Cerebellar nuclear complex (tissue), 1 donor: ENCODE data around the gene ZNF354C.

ENCODE experiments used
- DNase-seq, 2 experiments: peaks; one replicate each; lab custom pipeline; 2025; lab: John Stamatoyannopoulos, UW

ZNF354C gene

DNA sequence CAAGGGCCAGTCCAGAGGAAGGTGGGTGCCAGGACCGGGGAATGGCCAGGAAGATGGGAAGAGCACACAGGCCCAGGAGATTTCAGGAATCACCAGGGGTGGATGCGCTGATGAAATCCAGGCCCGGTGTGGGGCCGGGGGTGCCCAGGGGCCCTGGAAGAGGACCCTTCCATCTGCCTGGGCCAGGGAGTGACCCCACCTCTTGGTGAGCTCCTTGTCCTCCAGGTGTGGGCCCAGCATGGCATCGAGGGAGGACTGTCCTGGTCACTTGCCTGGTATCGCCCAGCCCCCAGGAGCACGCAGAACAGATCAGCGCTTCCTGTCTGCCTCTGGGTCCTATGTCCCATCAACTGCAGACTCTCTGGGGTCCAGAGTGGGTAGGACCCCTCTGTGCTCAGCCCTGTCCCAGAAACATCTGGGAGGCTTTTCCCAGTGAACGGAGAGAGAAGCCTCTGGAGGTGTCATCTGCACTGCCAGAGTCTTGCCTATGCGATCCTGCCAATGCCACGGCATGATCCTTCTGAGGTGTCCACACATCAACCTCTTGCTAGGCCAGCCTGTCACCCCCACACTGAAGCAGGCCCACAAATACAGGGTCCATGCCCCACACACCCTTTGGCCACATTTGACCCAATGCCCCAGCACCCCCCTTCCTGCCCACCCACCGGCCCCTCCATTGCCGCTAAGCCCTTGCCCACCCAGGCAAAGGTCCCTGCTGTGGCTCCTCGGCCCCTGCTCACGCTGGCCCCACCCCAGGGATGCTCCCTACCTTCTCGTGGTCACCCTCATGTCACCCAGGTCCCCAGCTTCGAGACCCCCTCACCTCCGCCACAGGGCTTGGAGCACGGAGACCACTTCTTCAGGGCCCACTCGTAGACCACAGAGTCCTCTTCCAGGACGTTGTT, 67.2 kb downstream of the ZNF354C start:
- no peak for DNase-seq

DNA sequence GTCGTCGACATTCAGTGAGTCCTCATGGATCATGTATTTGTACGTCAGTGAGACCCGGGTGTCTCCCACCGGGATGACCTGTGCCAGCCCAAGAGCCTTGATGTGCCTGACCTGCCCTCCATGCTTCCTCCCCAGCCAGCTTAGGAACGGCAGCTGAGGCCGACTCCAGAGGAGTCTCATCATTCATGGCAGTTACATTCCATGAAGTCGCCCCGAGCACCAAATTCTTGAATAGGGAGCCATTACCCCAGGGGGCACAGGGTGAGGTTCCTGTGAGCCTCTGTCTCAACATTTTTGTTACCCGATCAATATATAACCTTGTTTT, 67.8 kb downstream of the ZNF354C start:
- DNase-seq = no peak

DNA sequence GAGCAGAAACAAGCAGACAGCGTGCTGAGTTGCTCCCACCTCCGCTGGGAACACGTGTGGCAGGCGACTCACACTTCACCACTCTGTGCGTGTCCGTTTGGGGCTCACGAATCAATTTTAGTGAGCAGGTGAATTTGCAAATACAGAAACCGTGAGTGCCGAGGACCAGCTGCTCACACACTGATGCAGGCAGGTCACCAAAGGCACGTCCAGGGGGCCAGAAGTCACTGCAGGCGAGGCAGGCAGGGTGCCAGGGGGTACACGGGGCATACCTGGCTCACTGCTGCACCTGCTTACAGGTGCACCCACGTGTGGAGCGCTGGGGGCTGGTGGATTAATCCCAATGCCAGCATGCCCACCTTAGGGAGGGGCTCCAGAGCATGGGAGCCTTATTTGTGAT, 68.8 kb downstream of the ZNF354C start:
- DNase-seq = no peak

DNA sequence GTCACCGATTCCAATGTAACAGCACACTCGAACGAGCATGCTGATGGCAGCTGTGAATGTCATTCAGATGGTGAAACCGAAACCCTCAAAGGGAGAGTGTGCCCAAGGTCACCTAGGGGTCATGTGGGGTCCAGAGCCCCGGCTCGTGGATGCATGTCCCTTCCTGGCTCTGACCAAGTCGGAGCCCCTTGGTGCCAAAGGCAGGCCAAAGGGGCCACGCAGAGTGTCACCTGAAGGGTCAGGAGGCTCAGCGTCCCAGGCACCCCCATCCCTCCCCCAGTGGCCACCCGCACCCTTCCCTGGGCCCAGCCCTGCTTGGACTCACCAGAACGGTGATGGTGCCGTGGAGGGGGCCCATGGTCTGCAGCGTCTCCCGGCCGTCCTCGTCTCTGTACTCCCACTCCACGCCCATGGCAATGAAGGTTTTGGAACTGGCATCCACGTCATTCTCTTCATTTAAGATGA, 69.5 kb downstream of the ZNF354C start:
- DNase-seq = no peak

DNA sequence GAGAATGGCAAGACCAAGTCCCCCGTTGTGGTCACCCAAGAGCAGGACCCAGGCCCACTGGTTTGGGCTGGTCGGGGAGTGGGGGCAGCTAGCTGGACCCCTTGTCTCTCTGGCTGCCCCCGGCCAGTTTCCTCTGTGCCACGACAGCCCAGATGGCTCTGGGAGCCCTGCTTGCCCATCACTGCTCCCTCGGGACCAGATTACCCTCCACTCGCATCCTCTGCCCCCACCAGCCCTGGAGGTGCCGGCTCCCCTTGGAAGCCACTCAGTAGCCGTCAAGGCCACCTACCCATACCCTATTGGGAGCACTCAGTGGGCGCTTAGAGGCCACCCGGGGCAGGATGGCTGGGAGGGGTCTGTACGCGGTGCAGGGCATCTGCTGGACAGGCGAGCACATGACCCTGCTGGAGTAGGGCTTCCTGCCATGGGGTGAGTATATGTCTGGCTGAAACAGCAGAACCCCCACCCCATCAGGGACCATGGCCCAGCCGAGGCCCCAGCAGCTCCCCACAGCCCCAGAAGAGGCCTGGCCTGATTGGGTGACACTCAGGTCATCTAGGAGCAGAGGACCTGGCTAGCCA, 70.0 kb downstream of the ZNF354C start:
- DNase-seq = no peak

DNA sequence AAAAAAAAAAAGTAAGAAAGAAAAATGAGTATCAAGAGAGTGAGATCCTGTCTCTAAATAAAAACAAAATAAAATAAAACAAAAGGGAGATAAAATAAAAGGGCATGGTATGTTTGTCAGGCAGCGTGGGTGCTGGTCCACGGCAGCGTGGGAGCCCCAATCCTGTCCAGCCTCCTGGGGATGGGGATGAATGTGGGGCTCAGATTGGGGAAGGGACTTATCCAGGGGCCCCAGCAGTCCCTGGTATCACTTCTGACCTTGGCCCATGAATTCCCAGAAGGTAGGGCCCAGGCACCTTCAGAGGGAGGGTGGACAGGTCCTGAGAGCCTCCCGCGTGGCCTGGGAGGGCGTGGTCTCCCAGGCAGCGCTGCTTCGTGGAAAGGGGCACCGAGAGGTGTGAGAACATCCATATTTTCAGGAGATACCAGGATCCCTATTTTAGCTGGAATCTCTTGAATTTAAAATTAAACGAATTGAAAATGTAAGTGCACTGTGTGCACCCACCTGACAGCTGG, 71.2 kb downstream of the ZNF354C start:
- no peak for DNase-seq

DNA sequence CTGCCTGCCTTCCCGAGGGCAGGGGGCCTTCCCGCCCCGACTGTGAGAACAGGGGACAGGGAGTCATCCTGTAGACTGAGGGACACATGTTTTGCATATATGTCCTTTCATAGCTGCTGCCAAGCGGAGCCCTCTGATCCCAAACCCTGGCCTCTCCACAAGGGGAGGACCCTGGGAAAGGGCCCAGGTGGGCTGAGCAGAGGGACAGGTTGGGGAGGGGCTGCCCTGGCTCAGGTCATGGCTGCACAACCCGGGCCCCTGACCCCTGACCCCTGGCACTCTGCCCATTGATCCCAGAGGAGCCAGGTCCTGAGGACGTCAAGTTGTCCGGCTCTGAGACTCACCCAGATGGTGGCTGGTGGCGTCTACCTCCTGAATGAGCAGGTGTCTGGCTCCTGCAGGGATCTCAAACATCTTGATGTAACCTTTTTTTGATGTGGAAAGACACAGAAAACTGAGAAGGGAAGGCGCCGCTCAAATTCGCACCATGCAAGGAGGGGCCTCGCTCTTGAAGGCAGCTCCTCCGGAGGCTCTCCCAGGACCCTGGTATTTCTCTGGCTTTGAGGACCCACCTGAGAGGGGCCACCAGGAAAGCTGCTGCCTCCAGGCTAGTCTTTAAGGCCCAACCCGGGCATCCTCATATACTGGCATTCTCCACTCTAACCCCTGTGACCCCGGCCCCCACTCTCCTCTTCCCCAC, 71.9 kb downstream of the ZNF354C start:
- DNase-seq = no peak

DNA sequence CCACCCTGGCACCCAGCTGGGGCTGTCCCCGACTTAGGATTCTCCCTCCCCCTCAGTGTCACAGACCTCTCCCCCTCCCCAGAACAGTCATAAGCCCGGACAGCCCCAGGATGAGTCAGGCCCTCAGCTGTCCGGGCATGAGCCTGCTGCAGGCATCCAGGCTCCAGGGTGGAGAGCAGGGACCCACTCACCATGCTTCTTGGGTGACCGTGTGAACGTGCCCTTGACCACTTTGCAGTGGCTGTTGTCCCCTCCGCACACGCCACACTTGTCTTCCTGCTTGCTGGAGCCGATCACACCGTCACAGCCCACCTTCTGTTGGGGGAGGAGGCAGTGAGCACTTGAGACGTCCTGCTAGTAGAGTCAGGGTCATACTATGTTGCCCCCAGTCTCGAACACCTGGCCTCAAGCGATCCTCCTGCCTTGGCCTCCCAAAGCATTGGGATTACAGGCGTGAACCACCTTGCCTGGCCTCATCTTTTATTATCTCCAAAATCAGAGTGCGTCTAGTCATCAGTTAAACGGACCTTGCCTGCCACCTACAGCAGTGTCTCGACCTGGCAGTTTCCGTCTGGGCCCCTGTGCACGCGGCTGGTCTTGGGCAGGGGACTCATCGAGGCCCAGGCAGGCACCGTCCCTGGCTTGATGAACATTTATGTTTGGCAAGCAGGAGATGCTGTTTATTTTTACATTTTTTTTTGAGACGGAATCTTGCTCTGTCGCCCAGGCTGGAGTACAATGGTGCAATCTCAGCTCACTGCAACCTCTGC, 72.6 kb downstream of the ZNF354C start:
- no peak for DNase-seq
